H9 (cell line): ENCODE measurements around the gene TEX19. TPM values are rescaled to one million over a fixed set of nuclear protein-coding genes. Genes with fewer than 3 reads are reported as not detected.

Source experiments
- DNase-seq: peaks from one replicate; pipeline ENCODE4 v3.0.0-alpha.2; 2017
- H2AFZ ChIP-seq: one replicate; pipeline ENCODE4 v1.6.1; 2013; ENCODE audit warnings: mild to moderate bottlenecking, low read length, control low read depth, moderate library complexity
- H2AK5ac ChIP-seq: 2 replicates; pipeline ENCODE4 v1.6.1; 2013; ENCODE audit warnings: low read length, control low read depth, mixed read lengths; ENCODE audit not compliant: insufficient read length
- H2BK120ac ChIP-seq: one replicate; pipeline ENCODE4 v1.6.1; 2013; ENCODE audit warnings: low read depth, mild to moderate bottlenecking, low read length, control low read depth, inconsistent platforms; ENCODE audit not compliant: poor library complexity, severe bottlenecking
- H2BK12ac ChIP-seq: 2 replicates; pipeline ENCODE4 v1.6.1; 2013; ENCODE audit warnings: low read length, control low read depth, mixed read lengths, low read depth; ENCODE audit not compliant: insufficient read length
- H2BK15ac ChIP-seq: 2 replicates; pipeline ENCODE4 v1.6.1; 2013; ENCODE audit warnings: low read depth, low read length, control low read depth
- H2BK20ac ChIP-seq: one replicate; pipeline ENCODE4 v1.6.1; 2013; ENCODE audit warnings: low read depth, mild to moderate bottlenecking, low read length, control low read depth, inconsistent platforms; ENCODE audit not compliant: poor library complexity, severe bottlenecking
- H2BK5ac ChIP-seq: 2 replicates; pipeline ENCODE4 v1.6.1; 2013; ENCODE audit warnings: low read length, control low read depth, mixed read lengths; ENCODE audit not compliant: insufficient read length
- H3K14ac ChIP-seq: 2 replicates; pipeline ENCODE4 v1.6.1; 2013; ENCODE audit warnings: low read length, control low read depth; ENCODE audit not compliant: insufficient read depth
- H3K18ac ChIP-seq: 2 replicates; pipeline ENCODE4 v1.6.1; 2013; ENCODE audit warnings: low read depth, mild to moderate bottlenecking, mixed read lengths, low read length, control low read depth; ENCODE audit not compliant: insufficient read length
- H3K23ac ChIP-seq: 2 replicates; pipeline ENCODE4 v1.6.1; 2013; ENCODE audit warnings: low read length, control low read depth, mixed read lengths, low read depth; ENCODE audit not compliant: insufficient read length
- H3K23me2 ChIP-seq: 2 replicates; pipeline ENCODE4 v1.6.1; 2013; ENCODE audit warnings: low read depth, mild to moderate bottlenecking, mixed read lengths, low read length, control low read depth; ENCODE audit not compliant: insufficient read length, poor library complexity, severe bottlenecking
- H3K27ac ChIP-seq: 2 replicates; pipeline ENCODE4 v1.5.1; 2013; ENCODE audit warnings: low read length, control low read depth, mixed read lengths, low read depth; ENCODE audit not compliant: insufficient read length
- H3K27me3 ChIP-seq: 2 replicates; pipeline ENCODE4 v1.6.1; 2013; ENCODE audit warnings: low read length, control low read depth, inconsistent platforms; ENCODE audit not compliant: insufficient read depth
- H3K4ac ChIP-seq: 2 replicates; pipeline ENCODE4 v1.6.1; 2013; ENCODE audit warnings: low read depth, mild to moderate bottlenecking, control low read depth, inconsistent platforms, low read length, moderate library complexity
- H3K4me1 ChIP-seq: 2 replicates; pipeline ENCODE4 v1.6.1; 2013; ENCODE audit warnings: low read length, control low read depth, inconsistent platforms; ENCODE audit not compliant: insufficient read depth
- H3K4me2 ChIP-seq: 2 replicates; pipeline ENCODE4 v1.6.1; 2013; ENCODE audit warnings: low read length, control low read depth, mixed read lengths; ENCODE audit not compliant: insufficient read length, insufficient read depth
- H3K56ac ChIP-seq: 2 replicates; pipeline ENCODE4 v1.6.1; 2013; ENCODE audit warnings: low read depth, mild to moderate bottlenecking, mixed read lengths, low read length, control low read depth; ENCODE audit not compliant: insufficient read length
- H3K79me1 ChIP-seq: 2 replicates; pipeline ENCODE4 v1.6.1; 2013; ENCODE audit warnings: low read depth, mild to moderate bottlenecking, moderate library complexity, low read length, control low read depth, inconsistent platforms; ENCODE audit not compliant: insufficient read depth, poor library complexity, severe bottlenecking
- H3K79me2 ChIP-seq: 2 replicates; pipeline ENCODE4 v1.6.1; 2013; ENCODE audit warnings: low read length, control low read depth, inconsistent platforms; ENCODE audit not compliant: insufficient read depth
- H3K9ac ChIP-seq: 2 replicates; pipeline ENCODE4 v1.6.1; 2013; ENCODE audit warnings: low read length, control low read depth, mixed read lengths; ENCODE audit not compliant: insufficient read length; ENCODE audit errors: extremely low read depth
- H3K9me3 ChIP-seq: one replicate; pipeline ENCODE4 v1.6.1; 2013; ENCODE audit warnings: low read depth, low read length, inconsistent platforms; ENCODE audit not compliant: control insufficient read depth
- H3T11ph ChIP-seq: one replicate; pipeline ENCODE4 v1.6.1; 2013; ENCODE audit warnings: mild to moderate bottlenecking, low read length, control low read depth, inconsistent platforms
- H4K20me1 ChIP-seq: one replicate; pipeline ENCODE4 v1.6.1; 2013; ENCODE audit not compliant: control insufficient read depth, insufficient read length, insufficient read depth
- H4K5ac ChIP-seq: 2 replicates; pipeline ENCODE4 v1.6.1; 2013; ENCODE audit warnings: low read depth, mild to moderate bottlenecking, mixed read lengths, low read length, control low read depth; ENCODE audit not compliant: insufficient read length
- H4K8ac ChIP-seq: replicated peaks from 2 replicates; pipeline ENCODE4 v1.6.1; 2013; ENCODE audit warnings: low read length, control low read depth, mixed read lengths, low read depth; ENCODE audit not compliant: insufficient read length
- H4K91ac ChIP-seq: 2 replicates; pipeline ENCODE4 v1.6.1; 2013; ENCODE audit warnings: low read depth, mild to moderate bottlenecking, moderate library complexity, mixed read lengths, low read length, control low read depth; ENCODE audit not compliant: insufficient read length
- H3K27ac Mint-ChIP-seq, 3 experiments: 2 replicates in 2 of 3; 3 replicates in 1 of 3; pipeline ENCODE4 v1.8.0; 2020 to 2021; ENCODE audit warnings: mixed read lengths in 3 of 3, mild to moderate bottlenecking in 1 of 3, moderate library complexity in 1 of 3
- H3K27me3 Mint-ChIP-seq: 2 replicates; pipeline ENCODE4 v1.8.0; 2021; ENCODE audit warnings: low read depth, mild to moderate bottlenecking, moderate library complexity, mixed read lengths
- H3K36me3 Mint-ChIP-seq, 3 experiments: 2 replicates in 2 of 3; 3 replicates in 1 of 3; pipeline ENCODE4 v1.8.0; 2020 to 2021; ENCODE audit warnings: low read depth in 3 of 3, mixed read lengths in 3 of 3; ENCODE audit not compliant: insufficient read depth in 1 of 3
- H3K4me1 Mint-ChIP-seq, 2 experiments: 2 replicates each; pipeline ENCODE4 v1.8.0; 2020; ENCODE audit warnings: mixed read lengths in 2 of 2
- H3K4me3 Mint-ChIP-seq, 2 experiments: 2 replicates in 1 of 2; 3 replicates in 1 of 2; pipeline ENCODE4 v1.8.0; 2020 to 2021; ENCODE audit warnings: mild to moderate bottlenecking in 2 of 2, mixed read lengths in 2 of 2, moderate library complexity in 1 of 2
- H3K9me3 Mint-ChIP-seq, 2 experiments: 2 replicates in 1 of 2; 3 replicates in 1 of 2; pipeline ENCODE4 v1.8.0; 2020; ENCODE audit warnings: mild to moderate bottlenecking in 2 of 2, mixed read lengths in 2 of 2, moderate library complexity in 1 of 2
- CTCF ChIP-seq: fragments of 200-600 bp; sonication (generic); conservative IDR thresholded peaks from 3 replicates; pipeline ENCODE4 v1.8.0; 2021; ENCODE audit warnings: antibody characterized with exemption, mild to moderate bottlenecking
- WGBS: extraction: QIAGEN DNeasy Blood & Tissue Kit; methylation state at CpG from one replicate; pipeline ENCODE4 v1.1.7; 2013; ENCODE audit warnings: missing lambda C conversion rate, low lambda C conversion rate, mixed read lengths; ENCODE audit not compliant: insufficient read length; ENCODE audit errors: extremely low coverage; 5-methylcytosine and 5-hydroxymethylcytosine counted together
- total RNA-seq: library from RNA; stranded (reverse); gene quantifications from 2 replicates; pipeline ENCODE4 v1.2.1, GENCODE V29; 2021

The TEX19 gene
- total RNA-seq, 1 experiment from 2014 or later: 1.4 TPM

- Histone ChIP-seq H3K79me2 (no peaks in the 10 kb centered on the region), H2BK20ac (no peak overlapping the region), H3K27ac (no peak overlapping the region), H4K5ac (no peak overlapping the region), H4K20me1 (no peaks in the 10 kb centered on the region), H2BK120ac (no peak overlapping the region), H3K9me3 (no peaks in the 10 kb centered on the region), H2AFZ (no peak overlapping the region), H3K4me1 (peaks cover 5% of the 10 kb centered on the region; the same call in 1 of the 2 replicates), H3K14ac (no peak overlapping the region; the same call in 1 of the 2 replicates), H2BK12ac (no peak overlapping the region), H2BK5ac (no peak overlapping the region), H4K8ac (no peak overlapping the region), H2BK15ac (no peak overlapping the region), H3K9ac (no peak overlapping the region), H3K18ac (no peak overlapping the region), H4K91ac (no peak overlapping the region), H3K79me1 (no peaks in the 10 kb centered on the region), H3K23me2 (no peaks in the 10 kb centered on the region), H3K23ac (no peak overlapping the region), H3K56ac (no peak overlapping the region), H3K27me3 (peaks cover 10% of the 10 kb centered on the region; the same call in 1 of the 2 replicates), H3K4ac (no peak overlapping the region), H2AK5ac (no peak overlapping the region), H3T11ph (no peak overlapping the region), H3K4me2 (no peak overlapping the region)
- Mint-ChIP-seq H3K9me3 (0 out of 5 replicates have a peak, but pooled peaks cover 0 to 3% of the 10 kb centered on the region in 2 experiments), H3K36me3 (no peaks in the 10 kb centered on the region; a peak in 1 of 7 replicates), H3K4me1 (peaks cover 21 to 44% of the 10 kb centered on the region in 2 experiments), H3K27ac (no peak overlapping the region), H3K27me3 (peaks cover 75% of the 10 kb centered on the region), H3K4me3 (no peak overlapping the region; a peak in 1 of 5 replicates)
- no CpG with 5 or more reads among the region's 28 CpGs for WGBS
- DNase-seq: no peak
- TF ChIP-seq CTCF: no peak
Measured at GRCh38 chr17:82330322-82331239, 28.5 kb upstream of the TEX19 start.
